Amniotic epithelial cell (primary cell): ENCODE results near the gene NUP85.
"Not testable (repeated sequence)": the region's sequence is repeated elsewhere in the genome, so short reads cannot be mapped to it uniquely, and the experiment has no call there.

ENCODE experiments used
- DNase-seq: peaks from one replicate; pipeline ENCODE4 v3.0.0-alpha.2; 2010; ENCODE audit warnings: low read depth

Gene NUP85, protein sequence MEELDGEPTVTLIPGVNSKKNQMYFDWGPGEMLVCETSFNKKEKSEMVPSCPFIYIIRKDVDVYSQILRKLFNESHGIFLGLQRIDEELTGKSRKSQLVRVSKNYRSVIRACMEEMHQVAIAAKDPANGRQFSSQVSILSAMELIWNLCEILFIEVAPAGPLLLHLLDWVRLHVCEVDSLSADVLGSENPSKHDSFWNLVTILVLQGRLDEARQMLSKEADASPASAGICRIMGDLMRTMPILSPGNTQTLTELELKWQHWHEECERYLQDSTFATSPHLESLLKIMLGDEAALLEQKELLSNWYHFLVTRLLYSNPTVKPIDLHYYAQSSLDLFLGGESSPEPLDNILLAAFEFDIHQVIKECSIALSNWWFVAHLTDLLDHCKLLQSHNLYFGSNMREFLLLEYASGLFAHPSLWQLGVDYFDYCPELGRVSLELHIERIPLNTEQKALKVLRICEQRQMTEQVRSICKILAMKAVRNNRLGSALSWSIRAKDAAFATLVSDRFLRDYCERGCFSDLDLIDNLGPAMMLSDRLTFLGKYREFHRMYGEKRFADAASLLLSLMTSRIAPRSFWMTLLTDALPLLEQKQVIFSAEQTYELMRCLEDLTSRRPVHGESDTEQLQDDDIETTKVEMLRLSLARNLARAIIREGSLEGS

DNA sequence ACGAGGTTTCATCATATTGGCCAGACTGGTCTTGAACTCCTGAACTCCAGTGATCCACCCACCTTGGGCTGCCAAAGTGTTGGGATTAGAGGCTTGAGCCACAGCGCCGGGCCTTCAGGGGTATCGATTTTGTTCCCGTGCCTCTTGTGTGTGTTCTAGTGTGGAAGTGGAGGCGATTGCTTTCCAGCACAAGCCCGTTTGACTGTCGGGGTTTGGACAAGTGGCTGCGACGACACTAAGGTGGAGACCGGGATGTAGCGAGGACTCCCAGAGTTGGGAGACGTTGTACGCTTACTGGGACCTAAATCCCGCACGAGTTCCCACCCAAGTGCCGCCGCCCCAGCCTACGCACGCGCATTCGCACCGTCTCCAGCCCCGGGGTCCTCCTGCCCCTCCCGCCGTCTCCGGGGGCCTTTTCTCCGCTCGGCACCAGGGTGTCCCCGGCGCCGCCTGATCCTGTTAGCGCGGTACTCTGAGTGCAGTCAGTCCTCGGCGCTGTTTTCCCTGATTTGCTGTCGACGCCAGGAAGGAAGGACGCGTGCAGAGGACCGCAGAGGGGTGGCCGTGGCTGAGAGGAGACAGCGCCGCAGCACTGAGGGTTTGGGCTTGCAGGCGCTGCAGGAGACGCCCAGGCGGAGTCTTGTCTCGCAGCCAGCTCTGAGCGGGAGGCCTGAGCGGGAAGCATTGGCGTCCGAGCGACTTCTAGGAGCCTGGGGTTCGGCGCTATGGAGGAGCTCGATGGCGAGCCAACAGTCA, at the start of gene NUP85:
Gene NUP85 (plus strand): TSS at position 643 of the 756 bp plus-strand sequence. CDS start 83 bp downstream, at position 726.
- DNase-seq, result peak; percentile 83

DNA sequence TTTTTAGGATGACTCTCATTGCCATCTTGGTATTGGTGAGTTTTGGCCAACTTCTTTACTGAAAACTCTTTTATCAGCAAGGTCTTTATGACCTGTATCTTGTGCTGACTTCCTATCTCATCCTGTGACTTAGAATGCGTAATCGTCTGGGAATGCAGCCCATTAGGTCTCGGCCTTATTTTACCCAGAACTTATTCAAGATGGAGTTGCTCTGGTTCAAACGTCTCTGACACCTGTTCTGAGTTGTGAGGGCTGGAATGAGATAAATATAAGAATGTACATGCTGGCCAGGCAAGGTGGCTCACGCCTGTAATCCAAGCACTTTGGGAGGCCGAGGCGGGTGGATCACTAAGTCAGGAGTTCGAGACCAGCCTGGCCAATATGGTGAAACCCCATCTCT, 47.0 kb upstream of the NUP85 start:
- peak; percentile 69 for DNase-seq

DNA sequence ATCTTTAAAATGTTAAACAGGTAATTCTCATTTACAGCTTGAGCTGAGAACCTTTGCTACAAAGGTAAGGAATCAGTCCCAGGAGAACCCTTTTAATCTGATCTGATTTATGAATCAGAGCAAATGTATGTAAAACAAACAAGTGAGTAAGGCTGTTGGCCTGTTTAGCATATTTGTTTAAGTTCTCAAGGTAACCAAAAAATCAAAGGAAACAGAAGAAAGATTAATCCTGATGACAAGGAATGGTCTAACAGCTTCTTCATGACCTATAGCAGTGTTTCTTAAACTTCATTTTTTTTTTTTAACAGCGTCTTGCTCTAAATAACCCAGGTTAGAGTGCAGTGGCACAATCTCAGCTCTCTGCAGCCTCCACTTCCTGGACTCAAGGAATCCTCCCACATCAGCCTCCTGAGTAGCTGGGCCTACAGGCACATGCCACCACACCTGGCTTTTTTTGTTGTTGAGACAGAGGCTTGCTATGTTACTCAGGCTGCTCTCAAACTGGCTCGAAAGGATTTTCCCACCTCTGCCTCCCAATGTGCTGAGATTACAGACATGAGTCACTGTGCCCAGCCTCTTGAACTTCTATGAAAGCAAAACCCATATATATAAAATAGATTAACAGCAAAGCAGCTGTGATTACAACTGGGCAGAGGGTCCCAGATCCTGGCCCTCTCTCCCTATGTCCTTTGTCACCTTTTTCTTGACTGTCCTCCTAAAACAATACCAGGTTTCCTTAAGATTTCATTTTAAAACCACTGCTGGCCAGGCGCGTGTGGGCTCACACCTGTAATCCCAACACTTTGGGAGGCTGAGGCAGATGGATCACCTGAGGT, 46.1 kb upstream of the NUP85 start:
- DNase-seq, result peak; percentile 77

DNA sequence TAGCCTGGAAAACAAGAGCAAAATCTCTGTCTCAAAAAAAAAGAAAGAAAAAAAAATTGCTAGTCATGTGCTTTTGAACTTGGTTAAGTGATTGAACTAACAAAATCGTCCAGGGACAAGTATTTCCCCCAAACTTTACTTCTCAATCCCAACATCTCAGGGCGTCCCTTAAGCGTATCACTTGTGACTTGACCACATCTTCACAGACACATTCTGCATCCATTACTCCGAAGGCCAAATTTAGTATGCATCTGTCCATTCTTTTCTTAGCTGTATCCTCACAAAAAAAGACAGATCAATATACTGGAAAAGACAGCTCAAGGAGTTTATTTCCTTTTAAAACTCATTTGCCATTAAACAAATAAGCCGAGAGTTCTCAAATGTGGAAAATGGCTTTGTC, 45.3 kb upstream of the NUP85 start:
- DNase-seq, result no peak

DNA sequence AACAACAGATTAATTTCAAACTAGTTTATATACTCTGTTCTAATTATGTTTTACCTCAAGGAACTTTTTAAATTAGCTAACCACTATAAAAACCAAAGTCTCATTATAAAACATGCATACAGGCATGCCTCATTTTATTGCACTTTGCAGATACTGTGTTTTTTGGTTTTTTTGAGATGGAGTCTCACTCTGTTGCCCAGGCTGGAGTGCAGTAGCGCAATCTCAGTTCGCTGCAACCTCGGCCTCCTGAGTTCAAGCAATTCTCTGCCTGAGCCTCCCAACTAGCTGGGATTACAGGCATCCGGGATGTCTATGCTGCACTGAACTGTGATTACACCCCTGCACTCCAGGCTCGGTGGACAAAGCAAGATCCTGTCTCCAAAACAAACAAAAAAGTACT, 42.4 kb upstream of the NUP85 start:
- no peak for DNase-seq

DNA sequence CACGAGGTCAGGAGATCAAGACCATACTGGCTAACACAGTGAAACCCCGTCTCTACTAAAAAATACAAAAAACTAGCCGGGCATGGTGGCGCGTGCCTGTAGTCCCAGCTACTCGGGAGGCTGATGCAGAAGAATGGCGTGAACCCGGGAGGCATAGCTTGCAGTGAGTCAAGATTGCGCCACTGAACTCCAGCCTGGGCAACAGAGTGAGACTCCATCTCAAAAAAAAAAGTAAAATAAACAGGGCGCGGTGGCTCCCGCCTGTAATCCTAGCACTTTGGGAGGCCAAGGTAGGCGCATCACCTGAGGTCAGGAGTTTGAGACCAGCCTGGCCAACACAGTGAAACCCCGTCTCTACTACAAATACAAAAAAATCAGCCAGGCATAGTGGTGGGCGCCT, 40.9 kb upstream of the NUP85 start:
- DNase-seq, result not testable (repeated sequence)

DNA sequence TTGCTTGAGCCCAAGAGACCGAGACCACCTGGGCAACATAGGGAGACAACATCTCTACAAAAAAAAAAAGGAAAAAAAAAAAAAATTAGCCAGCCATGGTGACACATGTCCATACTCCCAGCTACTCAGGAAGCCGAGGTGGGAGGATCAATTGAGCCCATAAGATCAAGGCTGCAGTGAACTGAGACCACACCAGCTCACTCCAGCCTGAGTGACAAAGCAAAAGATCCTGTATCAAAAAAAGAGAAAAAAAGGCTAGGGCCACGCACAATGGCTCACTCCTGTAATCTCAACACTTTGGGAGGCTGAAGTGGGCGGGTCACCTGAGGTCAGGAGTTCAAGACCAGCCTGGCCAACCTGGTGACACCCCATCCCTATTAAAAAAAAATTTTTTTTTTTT, 36.5 kb upstream of the NUP85 start:
- DNase-seq, result no peak

DNA sequence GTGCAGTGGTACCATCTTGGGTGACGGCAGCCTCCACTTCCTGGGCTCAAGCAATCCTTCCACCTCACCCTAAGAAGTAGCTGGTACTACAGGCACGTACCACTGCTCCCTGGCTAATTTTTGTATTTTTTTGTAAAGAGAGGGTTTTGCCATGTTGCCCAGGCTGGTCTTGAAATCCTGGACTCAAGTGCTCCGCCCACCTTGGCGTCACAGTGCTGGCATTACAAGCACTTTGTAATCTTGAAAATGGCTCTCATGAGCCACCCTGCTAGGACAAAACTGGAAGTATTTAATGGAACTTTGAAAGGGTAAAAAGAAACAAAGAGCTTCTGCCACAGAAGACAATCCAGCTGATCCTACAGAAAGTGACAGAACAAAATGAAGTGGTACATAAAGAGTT, 32.0 kb upstream of the NUP85 start:
- DNase-seq, result no peak

DNA sequence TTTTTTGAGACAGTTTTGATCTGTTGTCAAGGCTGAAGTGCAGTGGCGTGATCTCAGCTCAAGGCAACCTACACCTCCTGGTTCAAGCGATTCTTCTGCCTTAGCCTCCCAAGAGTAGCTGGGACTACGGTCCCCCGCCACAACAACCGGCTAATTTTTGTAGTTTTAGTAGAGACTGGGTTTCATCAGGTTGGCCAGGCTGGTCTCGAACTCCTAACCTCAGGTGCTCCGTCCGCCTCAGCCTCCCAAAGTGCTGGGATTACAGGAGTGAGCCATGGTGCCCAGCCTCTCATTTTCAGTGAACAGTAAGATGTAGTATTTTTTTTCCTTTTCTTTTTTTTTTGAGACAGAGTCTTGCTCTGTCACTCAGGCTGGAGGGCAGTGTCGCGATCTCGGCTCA, 30.5 kb upstream of the NUP85 start:
- DNase-seq, result no peak

DNA sequence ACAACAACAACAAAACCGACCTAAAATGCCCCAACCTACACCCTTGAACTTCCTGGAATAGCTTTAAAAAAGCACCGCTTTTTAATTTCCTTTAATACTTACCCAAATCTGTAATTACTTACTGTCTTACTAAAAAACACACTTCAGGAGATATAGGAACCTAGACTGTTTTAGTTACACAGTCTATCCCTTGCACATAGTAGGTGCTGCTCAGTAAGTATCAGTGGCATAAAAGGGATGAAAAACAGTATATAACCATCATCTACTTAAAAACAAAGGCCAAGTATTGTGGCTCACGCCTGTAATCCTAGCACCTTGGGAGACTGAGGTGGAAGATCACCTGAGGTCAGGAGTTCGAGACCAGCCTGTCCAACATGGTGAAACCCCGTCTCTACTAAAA, 28.9 kb upstream of the NUP85 start:
- no peak for DNase-seq

DNA sequence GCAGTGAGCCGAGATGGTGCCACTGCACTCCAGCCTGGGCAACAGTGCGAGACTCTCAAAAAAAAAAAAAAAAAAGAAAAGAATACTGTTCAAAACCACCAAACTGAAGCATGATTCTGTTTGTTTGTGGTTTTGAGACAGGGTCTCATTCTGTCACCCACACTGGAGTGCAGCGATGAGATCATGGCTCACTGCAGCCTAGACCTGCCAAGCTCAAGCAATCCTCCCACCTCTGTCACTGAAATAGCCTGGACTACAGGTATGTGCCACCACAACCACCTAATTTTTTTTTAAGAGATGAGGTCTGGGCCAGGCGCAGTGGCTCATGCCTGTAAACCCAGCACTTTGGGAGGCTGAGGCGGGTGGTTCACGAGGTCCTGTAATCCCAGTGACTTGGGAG, 27.0 kb upstream of the NUP85 start:
- no peak for DNase-seq

DNA sequence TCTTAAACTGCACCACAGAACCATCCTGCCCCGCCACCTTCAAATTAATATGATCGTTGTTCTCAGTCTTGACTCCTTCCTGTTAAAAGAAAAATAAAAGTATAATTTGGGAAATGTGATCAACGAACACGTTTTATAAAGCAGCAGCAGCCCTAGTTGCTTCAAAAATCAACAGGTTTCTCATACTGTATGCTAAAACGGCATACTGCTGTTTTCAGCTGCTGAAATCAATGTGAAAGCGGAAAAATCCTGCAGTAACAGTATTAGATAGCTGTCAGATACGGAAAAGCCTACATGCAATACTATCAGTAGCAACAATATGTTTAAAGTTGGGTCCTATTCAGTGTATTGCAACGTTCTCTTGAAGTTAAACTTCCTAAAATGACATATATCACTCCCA, 24.4 kb upstream of the NUP85 start:
- no peak for DNase-seq

DNA sequence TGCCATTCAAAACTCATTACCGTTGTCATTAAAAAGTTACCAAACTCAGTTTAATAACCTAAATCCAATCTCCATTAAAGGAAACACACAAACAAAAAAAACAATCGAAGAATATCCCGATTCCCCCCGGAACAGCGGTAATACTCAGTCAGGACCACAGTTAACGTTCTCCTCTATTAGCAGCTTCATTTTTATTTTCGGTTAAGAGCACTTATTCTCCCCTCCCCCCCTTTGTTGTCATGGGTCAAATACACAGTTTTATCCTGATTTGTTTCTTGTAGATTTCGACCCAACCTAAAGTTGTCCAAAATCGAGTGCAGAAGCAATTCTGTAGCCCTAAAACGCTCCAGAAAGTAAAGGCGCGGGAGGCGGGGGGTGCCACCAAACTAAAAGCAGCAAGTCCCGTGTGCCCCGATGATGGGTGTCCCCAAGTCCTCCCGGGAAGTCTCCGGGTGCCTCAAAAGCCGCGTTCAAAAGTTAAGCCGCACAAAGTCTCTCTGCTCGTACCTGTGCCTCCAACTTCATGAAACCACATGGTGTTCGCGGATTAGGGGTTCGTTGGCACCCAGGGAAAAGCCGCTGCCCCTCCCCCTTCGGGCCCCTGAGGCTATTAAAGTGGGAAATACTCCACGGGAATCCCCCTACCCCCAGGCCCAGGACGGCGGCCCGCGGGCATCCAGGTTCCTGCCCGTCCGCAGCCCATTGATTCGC, 23.7 kb upstream of the NUP85 start:
- DNase-seq, result no peak

DNA sequence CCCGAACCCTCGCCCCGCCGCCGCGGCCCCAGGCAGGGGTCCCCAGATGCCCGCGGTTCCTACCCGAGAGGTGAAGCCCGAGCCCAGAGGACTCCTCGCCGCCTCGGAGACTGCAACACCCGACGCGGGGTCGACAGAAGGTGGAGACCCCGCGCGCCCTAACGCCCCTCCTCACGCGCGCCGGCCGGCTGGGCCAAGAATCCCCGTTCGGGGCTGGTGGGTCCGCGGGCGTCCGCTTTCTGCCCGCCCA, 23.2 kb upstream of the NUP85 start:
- DNase-seq, result no peak

DNA sequence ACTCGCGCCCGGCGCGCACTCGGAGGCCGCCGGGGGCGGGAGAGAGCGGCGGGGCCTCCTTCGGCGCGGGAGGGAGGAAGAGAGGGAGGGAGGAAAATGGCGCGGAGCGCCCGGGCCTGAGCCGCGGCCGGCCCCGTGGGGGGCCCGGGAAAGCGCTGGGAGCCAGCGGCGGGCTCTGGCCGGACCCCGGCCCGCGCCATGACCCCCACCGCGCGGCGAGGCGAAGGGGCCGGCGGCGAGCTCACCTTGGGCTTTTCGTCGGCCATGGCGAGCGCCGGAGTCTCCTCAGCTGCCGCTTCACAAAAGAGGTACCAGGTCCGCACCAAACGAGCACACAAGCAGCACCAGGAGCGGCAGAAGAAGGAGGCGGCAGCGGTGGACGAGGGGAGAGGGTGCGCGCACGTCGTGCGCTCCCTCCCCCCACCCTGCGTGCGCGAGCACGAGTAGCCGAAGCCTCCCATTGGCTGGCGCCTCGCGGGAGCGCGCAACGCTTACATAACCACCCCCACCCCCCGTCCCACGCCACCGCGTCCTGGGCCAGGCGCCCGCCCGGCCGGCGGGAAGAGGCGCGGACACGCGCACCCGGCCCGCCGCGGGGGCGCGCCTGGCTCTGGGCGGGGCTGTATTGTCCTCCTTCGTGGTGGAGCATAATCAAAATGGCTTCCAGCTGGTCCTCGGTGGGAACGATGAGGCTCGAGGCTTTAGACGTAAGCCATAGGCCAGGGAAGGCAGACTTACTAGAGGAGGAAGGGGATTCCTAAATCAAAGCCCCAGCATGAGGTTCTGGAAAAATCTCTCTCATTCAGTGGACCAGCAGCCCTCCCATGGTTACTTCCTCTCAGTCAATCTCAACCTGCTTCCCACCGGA, 22.7 kb upstream of the NUP85 start, which contains the start of gene SUMO2:
Gene SUMO2 (minus strand): TSS at position 391 of the 868 bp plus-strand sequence. CDS start 125 bp downstream, at position 266.
- DNase-seq, result peak; percentile 91

DNA sequence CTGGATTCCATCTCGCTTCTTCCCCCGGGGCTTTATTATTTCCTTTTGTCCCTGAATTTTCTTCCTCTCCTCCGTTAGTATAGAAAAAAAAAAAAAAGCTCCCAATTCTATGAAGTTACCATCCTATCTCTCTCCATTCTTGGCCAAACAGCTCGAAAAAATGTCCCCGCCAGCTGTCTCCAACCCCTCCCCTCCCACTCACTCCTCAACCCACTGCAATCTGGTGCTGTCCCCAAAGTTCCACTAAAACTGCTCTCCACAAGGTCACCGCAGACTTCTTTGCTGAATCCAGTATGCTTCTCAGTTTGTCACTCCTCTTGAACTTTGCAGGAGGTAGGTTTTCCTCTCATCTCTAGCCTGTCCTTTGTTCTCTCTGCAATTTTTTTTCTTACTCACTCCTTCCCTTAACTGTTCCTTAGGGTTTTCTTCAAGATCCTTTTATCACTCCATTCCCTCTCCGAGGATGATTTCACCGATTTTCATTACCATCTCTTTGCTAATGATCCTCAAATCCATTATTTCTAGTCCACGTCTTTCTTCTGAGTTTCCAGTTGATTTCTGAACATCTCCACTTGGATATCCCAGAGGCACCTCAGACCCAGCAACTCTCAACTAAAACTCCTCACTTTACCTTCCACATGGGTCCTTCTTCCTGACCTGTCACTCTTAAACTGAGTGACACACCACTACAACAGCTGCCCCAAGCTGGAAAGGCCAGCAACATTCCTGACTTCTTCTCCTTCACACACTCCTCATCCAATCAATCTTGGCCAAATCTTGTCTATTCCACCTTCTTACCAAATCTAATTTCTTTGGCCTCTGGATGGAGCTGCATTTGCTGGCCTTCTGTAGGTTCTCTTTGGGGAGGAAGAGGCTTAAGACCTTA, 21.2 kb upstream of the NUP85 start:
- no peak for DNase-seq

DNA sequence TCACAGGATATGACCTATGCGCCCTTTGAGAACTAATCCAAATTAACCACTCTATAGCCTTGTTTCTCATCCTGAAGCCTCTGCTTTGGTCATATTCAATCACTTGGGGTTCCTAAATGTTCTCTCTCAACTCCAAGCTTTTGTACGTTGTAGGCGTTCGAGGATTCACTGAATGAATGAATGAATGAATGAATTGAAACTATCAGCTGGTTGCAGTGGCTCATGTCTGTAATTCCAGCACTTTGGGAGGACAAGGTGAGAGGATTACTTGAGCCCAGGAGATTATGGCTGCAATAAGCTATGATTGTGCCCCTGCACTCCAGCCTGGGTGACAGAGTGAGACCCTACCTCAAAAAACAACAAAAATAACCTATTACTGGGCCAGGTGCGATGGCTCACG, 16.9 kb upstream of the NUP85 start:
- DNase-seq, result no peak

DNA sequence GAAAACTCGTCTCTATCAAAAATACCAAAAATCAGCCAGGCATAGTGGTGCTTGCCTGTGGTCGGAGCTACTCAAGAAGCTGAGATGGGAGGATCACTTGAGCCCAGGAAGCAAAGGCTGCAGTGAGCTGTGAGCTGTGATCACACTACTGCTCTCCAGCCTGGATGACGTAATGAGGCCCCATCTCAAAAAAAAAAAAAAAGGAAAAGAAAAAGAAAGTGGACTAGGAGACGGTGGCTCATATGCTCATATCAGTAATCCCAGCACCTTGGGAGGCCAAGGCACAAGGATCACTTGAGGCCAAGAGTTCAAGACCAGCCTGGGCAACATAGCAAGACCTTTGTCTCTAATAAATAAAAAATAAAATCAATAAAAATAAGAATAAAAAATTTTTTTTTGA, 13.9 kb upstream of the NUP85 start:
- DNase-seq, result peak; percentile 67

DNA sequence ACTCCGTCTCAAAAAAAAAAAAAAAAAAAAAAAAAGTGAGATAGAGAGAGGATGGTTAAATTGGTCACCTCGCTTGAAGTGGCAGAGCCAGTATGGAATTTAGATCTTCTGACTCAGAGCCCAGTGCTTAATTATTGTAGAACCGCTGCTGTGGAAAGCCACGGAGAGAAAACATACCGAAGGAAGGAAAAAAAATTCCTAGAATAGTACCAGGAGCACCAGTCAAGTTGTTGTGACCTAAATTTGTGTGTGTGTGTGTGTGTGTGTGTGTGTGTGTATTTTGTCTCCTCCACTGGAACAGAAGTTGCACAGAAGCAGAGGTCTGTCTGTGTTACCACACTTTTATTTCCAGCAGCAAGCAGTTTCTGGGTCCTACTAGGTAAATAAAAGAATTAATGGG, 10.6 kb upstream of the NUP85 start:
- peak; percentile 27 for DNase-seq
